SKM-1 treated with dmso at 0.1 percent for 144 hours (cell line): ENCODE results near the gene ACOXL.
"Not testable (repeated sequence)": the region's sequence is repeated elsewhere in the genome, so short reads cannot be mapped to it uniquely, and the experiment has no call there.

Experiments
- DNase-seq: peaks from one replicate; lab custom pipeline; 2025; ENCODE audit not compliant: unreplicated experiment; lab: John Stamatoyannopoulos, UW

ACOXL gene

DNA sequence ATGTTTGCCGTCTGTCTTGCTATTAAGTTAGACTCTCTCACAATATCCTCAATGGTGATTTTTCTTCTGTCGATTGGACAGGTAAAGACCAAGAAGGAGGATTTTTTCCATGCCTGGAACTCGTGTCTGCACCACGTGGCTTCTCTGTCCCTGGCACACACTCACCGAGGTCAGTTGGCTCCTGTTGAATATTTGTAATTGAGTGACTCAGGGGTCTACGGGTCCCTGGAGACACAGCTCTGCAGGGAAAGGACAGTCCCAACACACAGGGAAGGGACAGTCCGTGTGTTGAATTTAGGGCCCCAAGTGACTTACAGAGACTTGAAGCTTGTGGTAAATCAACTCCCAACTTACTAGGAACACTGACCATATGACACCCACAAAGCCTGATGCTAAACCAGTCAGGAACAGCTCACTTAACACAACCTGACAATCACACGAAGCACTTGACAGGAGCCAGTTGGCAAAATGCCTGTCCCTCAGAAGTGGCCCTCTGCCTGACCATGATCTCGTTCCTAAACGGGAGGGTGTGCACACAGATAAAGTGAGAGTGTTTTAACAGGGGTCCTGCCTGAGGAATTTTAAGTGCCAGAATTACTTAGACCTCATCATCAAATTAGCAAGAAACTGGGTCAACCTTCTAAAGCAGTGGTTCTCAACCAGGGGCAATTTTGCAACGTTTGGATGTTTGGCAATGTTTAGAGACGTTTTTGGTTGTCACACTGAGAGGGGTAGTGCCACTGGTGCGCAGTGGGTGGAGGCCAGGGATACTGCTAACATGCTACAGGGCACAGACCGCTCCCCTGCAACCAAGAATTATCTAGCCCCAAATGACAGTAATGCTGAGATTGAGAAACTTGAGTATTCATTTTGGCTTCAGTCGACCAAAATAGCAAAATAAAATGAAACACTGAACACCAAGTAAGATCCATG lies 299.4 kb downstream of the ACOXL start:
- no peak for DNase-seq

DNA sequence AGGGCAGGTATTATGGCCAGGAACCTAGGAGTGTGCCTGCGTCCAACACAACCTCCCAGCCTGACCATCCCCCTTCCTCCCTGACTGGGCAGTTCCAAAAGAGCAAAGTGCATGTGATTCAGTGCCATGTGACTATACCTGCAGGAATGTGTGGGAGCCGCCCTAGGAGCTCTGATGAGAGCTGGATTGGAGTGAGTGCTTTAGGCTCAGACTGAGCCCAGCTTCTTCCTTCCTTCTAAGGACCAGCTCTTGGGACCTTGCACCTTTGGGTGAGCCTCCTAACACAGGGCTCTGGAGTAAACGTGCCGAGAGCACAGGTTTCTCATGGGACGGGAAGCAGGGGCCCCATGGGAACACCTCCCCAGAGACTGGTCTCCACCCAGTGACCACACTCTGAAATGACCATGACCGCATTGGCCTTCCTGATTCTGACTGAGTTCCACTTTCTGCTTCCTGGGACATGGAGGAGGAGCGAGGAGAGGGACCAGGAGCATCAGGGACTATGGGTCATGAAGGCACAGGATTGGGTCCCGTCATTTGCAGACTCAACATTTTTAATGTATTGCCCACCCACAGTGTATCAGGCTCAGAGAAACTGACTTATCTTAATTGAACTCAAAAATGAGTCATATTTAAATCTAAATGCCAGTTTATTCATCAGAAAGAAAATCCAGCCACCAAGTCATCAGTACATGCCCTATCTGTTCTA lies 300.5 kb downstream of the ACOXL start:
- DNase-seq, result no peak

DNA sequence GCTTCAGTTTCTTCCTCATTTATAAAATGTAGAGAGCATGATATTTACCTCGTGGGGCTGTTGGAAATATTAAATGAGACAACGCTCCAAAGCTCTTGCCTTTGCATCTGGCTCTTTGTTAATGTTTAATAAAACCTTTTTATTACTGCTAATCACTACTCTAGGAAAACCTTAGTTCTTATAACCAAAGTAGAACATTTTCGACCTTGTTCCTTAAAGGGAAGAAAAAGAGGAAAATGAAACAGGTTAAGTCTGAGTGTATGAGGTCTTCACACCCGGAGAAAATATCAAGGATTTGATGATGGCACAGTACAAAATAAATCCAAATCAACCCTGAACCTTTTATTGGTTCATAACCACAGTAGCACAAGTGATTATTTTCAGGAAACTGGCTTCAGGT lies 301.8 kb downstream of the ACOXL start:
- no peak for DNase-seq

DNA sequence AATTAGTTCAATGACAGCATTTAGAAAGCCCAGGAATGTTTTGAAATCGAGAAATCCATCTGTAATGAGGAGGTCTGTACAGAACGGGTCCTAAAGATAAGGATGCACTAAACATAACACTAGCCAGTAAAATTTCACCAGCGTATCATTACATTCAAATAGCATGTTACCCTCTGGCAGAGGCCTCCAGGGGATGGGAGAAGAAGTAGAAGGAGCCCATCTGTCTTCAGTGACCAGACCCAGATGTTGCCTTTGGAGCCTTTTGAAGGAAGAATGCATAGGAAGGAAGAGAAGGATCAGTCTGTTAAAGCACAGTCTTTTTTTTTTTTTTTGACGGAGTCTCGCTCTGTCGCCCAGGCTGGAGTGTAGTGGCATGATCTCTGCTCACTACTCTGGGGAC lies 302.2 kb downstream of the ACOXL start:
- DNase-seq, result no peak

DNA sequence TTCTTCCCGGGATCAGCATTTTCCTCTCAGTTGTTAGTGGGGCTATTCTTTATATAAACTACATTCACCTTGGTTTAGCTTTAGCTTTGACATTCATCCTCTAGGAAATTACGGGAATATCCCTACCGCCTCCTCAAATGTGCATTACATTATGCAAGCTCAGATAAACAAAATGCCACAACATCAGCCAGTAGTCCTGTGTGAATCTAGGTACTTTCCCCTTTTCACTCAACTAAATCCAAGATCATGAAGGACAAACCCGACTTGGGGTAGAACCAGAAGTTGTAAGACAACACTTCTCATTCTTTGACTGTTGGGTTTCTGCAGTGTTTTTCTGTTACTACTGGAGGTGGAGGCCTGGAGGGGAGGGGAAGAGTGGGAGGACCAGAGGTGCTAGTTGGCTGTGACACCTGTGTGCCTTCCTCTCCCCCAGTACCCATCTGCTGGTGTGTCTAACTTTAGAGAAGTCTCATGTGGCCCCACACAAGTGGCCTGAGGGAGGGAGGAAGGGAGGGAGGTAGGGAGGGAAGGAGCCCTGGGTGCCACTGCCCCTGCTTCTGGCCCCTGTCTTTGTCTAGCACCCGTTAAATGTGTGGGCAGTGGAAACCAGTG lies 303.6 kb downstream of the ACOXL start:
- no peak for DNase-seq

DNA sequence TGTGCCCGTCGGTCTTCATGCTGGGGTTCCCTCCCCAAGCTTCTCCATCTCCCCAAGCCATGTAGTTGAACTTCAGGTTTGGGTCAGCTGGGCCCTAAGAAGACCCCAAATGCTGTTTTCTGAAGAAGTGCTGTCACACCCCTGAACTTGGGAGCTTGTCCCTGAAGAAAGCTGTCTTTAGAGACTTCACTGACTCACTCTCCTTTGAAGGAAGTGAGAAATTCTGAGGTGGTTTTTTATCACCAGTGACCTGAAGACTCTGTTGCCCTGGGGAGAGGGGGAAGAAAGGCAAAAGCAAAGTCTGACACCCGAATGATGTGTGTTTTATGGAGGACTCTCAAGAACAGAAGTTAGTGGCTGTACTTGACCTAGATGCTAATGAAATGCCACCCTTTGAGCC lies 304.8 kb downstream of the ACOXL start:
- DNase-seq, result peak; percentile 15

DNA sequence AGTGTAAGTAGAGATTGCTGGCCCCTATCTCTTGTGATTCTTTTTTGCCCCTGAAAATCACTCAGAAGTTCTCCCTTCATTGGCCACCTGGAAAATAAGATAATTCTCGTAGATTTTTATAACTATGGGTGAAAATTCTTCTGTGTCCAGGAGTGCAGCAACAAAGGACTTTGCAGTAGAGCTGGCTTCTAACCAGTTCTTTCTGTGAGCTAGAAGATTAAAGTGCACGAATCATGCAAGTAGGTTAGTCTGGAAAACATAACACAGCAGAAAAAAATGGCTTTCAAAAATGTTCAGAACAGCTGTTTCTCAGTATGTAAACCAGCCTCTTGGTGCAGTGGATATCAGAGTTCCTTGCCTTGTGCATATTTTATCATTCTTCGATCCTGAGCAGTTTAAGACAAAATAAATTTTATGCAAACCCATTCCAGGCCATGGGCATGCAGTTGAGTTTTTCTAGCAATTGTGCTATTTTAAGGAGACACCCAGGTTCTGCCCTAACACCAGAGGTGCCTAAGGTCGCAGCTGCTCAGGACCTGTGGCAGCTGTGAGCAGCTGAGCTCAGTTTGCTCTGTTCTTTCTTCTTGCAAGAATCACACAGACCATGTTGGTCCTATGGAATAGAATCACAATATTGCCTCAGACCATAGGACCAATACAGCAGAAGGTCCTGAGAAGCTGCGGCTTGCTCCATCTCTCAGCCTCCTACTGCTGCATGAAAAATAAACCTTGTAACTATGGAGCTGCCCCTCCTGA lies 307.4 kb downstream of the ACOXL start:
- no peak for DNase-seq

DNA sequence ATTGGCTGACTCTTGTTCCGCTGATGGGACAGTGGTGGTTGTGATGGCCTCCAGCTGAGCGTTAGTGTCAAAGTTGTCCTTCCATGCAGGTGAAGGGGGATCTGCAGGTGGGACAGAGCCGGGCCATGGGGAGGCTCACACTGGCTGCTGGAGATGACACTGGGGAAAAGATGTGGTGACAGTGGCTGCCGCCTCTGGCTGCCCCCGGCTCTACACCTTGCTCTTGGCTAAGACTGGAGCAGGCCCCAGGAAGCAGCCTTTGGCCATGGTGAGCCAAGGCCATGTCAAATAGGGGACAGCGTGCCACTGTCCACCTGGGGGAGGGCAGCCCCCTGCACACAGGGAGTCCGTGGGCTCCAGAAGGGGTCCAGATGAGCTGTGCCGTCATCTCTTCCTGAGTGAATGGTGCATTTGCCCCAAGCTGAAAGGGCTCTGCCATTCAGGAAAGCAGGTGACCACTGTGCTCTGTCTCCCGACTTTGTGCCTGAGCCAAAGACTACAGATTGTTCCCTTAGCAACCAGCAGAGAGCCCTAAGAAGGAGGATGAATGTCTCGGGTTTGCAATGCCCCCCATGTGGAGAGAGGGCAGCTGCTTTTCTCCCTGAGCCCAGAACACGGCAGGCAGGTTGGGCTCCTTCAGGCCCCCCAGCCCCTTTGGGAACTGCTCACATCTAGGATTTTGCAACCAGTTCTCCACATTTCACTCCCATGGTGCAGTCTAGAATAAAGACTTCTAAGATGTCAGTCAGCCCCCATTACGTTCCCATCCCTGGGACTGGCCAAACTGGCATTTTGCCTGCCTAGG lies 309.2 kb downstream of the ACOXL start:
- DNase-seq, result no peak

DNA sequence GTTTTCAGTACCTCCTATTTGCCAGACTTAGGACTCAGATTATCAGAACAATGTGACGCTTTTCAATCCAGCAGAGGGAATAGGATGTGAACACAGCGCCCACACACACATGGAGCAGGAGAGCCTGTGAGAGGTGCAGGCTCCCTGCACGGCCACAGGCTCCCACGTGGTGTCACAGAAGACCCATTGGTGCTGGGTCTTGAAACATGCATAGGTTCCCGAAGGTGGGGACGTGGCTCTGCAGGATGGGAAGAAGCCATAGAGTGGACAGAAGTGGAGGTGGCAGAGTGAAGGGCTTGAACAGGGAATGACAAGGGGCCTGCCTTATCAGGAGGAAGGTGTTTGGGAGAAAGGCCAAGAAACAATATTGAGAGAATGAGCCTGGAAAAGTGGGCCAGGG lies 309.9 kb downstream of the ACOXL start:
- no peak for DNase-seq

DNA sequence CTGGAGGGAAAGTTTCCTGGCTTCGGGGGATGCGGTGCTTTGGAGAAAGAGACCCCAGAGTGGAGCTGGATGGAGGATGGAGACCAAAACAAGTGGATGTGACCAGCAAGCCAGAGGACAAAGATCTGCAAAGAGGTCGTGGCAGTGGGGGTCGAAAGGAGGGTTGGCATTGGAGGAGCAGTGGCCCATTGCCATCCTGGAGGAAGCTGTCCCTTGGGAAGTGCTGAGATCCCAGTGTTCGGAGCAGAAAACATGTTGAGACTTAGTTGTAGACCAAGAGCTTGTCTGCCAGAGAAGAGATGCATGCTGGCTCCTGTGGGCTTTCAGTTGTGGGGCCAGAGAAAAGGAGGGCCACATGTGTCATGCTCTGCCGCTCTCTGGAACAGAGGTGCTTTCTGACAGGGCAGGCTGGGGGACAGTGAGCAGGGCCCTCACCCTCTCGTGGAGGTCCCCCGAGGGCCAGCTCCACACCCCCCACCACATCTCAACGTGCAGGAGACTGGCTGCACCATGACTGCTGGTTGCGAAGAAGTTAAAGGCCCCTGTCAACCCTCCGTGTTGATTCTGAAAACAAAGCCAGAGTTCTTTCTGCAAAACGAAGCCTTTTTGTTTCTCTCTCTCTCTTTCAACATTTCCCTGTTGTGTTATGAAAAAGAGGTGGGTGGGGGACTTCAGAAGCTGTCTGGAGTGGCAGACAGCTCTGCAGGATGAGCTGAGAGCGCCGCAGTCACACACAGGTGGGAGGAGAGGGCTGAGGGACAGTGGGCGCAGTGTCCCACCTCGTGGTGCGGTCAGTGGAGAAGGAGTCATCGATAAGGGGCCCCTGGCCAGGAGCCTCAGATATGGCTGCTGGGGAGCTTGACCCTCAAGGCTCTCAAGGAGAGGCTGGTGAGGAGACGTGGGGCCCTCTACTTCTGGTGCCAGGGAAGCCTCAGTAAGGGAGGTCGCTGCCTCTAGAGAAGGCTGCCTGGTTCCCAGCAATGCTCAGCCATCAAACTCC lies 310.7 kb downstream of the ACOXL start:
- no peak for DNase-seq

DNA sequence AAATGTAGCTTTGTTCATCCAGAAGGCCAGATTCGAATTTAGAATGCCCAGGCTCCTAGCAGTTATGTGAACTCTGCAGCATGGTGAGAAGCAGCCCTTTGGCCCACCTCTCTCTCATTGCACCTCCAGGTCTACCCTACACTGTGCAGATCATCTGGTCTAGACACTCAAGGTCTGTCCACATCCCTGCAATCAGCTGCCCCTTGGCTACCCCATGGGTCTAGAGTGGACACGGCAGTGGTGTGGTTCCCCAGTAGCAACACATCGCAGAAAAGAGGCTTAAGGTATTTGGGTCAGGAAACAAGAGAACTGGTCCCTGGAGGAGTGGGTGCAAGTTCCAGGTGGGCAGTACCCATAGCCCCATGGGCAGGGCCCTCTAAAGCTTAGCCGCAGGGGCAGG lies 311.7 kb downstream of the ACOXL start:
- no peak for DNase-seq

DNA sequence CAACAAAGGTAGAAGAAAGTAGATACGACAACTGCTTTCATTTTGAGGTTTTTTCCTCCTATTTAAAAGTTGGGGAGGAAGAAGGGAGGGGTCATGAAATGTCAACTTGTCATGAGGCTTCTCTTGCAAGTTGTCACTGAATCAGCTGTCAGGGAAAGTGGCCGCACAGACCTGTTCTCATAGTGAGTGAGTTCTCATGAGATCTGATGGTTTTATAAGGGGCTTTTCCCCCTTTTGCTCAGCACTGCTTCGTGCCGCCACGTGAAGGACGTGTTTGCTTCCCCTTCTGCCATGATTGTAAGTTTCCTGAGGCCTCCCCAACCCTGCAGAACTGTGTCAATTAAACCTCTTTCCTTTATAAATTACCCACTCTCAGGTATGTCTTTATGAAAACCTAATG lies 312.9 kb downstream of the ACOXL start:
- DNase-seq, result not testable (repeated sequence)

DNA sequence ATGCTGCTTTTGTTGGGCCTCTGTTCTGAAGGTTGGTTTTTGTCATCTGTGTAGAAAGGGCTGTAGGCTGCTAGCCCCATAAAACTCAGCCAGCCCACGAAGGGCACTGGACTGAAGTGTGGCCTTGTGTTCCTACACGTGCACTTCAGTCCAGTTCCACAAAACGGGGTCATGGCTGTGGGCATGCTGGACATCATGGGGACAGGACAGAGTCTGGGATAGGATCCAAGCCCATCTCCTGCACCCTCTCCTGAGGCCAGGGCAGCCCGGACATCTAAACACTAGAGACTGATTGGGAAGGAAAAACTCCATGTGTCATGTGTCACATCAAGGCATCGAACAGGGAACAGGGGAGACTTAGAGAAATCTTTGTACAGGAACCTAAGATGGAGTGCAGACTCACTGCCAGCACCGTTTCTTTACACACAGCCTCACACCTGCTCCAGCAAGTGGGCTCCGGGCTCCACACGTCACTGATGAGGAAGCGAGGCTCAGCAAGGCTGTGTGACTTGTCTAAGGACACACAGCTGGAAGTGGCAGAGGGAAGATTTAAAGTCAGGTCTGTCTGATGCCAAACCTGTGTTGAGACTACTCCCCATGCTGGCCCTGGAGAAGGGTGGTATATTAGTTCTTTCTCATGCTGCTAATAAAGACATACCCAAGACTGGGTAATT lies 313.5 kb downstream of the ACOXL start:
- no peak for DNase-seq

DNA sequence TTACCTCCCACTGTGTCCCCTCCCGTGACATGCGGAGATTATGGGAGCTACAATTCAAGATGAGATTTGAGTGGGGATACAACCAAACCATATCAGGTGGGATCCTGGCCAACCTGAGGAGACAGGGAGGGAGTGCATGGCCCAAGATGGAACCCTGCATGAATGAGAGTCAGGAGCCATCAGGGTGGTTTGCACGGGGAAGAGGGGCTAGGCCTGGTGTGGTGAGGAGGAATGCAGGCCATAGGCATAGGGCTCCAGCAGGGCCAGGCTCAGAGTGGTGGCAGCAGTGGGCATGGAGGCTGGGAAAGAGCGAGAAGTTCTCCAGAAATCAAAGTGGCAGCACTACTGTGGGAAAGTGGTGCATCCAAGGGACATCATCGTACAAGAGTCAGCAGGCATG lies 314.3 kb downstream of the ACOXL start:
- DNase-seq, result no peak

DNA sequence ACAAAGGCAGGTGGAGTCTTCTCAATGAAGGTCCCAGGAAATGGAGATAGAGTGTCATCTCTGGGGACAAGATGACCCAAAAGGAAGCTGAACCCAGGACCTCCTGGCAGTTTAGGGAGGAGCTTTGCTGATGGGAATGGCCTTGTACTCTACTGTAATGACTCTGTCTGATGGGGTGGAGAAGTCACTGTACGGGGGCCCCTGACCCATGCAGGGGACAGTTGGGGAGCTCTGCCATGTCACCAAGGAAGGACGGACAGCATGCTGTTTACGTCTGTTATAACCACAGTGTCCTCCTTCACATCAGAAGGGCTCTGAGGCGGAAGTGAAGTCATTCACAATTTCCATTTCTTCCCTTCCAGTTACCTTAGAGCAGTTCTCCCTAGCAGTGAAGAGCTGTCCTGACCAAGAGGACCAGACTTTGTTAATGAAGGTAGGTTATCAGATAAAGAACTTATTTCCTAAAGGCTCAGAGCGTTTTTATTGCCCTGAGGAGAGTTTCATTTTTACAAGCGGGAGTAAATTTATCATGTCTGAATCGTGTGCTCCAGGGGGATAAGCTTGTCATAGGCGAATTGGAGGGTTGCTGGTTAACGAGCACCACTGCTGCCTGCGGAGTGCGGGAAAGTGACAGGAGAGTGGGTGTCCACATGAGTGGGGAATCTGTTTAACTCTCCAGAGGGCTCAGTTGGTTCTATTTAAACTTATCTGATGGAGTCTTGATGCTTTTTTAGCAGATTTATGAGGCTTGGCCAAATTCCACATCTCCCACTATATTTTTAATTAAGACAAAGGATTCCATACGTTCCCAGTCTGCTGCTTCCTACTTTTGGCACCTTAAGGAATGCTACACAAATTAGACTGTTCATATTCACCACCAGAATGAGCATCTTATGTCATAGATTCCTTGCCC lies 316.7 kb downstream of the ACOXL start:
- no peak for DNase-seq

DNA sequence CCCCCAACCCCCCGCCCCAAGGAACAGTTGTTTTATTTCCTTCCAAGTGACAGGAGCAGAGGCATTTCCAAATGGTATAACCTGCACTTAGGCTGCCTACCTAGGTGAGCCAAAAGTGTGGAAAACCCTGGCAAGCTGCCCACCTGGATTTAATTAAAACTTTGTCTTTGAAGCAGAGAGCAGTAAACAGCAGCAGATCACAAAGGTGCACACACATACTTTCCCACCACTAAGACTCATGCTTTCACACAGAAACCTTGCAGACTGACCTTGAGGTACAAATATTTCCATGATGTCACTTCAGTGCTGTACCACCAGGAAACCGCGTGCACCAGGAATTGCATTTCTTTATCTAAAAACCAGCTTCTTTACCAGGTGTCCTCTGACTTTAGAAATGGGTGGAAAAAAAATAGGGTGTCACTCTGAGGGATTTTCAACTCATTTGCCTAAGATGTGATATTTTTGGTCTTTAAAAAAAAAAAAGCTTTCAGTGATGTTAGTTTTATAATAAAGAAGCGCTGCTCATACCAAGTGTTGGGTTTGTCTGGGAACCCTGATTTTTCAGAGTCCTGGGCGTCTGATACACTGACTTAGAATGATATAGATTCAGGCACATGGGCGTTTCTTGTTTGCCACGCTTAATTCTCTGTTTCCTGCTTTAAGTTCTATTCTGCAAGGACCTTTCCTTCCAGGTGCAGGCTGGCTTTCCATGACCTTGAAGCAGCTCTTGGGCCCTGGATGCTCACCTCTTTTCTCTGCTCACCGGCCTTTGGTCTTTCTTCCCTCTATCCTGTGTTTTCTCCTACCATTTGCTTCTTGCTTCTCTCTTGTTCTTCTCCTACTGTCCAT lies 317.6 kb downstream of the ACOXL start:
- DNase-seq, result no peak
